Measurements from ENCODE around the gene XIRP2. TPM values are rescaled to one million over a fixed set of nuclear protein-coding genes. Genes with fewer than 3 reads are reported as not detected.

The XIRP2 gene, protein sequence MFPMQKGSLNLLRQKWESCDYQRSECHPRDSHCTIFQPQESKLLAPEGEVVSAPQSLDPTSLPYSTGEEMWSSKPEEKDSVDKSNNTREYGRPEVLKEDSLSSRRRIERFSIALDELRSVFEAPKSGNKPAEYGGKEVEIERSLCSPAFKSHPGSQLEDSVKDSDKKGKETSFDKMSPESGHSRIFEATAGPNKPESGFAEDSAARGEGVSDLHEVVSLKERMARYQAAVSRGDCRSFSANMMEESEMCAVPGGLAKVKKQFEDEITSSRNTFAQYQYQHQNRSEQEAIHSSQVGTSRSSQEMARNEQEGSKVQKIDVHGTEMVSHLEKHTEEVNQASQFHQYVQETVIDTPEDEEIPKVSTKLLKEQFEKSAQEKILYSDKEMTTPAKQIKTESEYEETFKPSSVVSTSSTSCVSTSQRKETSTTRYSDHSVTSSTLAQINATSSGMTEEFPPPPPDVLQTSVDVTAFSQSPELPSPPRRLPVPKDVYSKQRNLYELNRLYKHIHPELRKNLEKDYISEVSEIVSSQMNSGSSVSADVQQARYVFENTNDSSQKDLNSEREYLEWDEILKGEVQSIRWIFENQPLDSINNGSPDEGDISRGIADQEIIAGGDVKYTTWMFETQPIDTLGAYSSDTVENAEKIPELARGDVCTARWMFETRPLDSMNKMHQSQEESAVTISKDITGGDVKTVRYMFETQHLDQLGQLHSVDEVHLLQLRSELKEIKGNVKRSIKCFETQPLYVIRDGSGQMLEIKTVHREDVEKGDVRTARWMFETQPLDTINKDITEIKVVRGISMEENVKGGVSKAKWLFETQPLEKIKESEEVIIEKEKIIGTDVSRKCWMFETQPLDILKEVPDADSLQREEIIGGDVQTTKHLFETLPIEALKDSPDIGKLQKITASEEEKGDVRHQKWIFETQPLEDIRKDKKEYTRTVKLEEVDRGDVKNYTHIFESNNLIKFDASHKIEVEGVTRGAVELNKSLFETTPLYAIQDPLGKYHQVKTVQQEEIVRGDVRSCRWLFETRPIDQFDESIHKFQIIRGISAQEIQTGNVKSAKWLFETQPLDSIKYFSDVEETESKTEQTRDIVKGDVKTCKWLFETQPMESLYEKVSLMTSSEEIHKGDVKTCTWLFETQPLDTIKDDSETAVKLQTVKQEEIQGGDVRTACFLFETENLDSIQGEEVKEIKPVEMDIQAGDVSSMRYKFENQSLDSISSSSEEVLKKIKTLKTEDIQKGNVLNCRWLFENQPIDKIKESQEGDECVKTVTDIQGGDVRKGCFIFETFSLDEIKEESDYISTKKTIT (N-terminal part only)
- 0.14 TPM for total RNA-seq
- long read RNA-seq, partial matches to known transcripts, result 1 of 1 reads
- long read RNA-seq, other reads (novel, unspliced or antisense), result 0 of 1 reads

DNA sequence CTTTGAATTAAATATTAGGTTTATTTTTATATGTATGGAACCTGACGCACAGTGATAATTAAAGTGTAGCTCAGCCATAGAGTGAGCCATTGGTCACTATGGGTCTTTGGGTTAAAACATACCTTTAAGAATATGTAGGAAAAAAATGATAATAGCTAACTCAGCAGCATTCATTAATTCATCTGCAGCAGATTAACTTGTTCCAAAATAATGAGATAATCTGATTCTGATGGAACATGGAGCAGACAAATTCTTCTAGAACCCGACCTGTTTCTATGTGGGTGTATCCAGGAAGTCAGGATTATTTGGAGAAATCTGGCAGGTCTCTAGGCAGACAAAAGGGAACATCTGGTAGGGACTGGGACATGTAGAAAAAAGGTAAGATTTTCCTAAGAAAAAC, at the start of gene XIRP2:
Gene XIRP2 (plus strand): TSS at position 301 of the 400 bp plus-strand sequence. CDS start 15,003 bp downstream, outside the sequence.
- TF ChIP-seq, protein P1, sequence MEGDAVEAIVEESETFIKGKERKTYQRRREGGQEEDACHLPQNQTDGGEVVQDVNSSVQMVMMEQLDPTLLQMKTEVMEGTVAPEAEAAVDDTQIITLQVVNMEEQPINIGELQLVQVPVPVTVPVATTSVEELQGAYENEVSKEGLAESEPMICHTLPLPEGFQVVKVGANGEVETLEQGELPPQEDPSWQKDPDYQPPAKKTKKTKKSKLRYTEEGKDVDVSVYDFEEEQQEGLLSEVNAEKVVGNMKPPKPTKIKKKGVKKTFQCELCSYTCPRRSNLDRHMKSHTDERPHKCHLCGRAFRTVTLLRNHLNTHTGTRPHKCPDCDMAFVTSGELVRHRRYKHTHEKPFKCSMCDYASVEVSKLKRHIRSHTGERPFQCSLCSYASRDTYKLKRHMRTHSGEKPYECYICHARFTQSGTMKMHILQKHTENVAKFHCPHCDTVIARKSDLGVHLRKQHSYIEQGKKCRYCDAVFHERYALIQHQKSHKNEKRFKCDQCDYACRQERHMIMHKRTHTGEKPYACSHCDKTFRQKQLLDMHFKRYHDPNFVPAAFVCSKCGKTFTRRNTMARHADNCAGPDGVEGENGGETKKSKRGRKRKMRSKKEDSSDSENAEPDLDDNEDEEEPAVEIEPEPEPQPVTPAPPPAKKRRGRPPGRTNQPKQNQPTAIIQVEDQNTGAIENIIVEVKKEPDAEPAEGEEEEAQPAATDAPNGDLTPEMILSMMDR (IDR thresholded peaks at IDR 0.05), result no peak
- H3K36me3 ChIP-seq, result no peaks in the 10 kb centered on the region
- no peak within 1 kb of the TSS for H3K4me3 ChIP-seq
- H3K4me1 ChIP-seq, result no peaks in the 10 kb centered on the region
- no peak for DNase-seq
- H3K27ac ChIP-seq, result no peak within 1 kb of the TSS
- no peaks in the 10 kb centered on the region for H3K9me3 ChIP-seq
- ATAC-seq, result no peak
- intact Hi-C loops (cut with DNase I), result no loop called here
- H3K27me3 ChIP-seq, result no peaks in the 10 kb centered on the region

DNA sequence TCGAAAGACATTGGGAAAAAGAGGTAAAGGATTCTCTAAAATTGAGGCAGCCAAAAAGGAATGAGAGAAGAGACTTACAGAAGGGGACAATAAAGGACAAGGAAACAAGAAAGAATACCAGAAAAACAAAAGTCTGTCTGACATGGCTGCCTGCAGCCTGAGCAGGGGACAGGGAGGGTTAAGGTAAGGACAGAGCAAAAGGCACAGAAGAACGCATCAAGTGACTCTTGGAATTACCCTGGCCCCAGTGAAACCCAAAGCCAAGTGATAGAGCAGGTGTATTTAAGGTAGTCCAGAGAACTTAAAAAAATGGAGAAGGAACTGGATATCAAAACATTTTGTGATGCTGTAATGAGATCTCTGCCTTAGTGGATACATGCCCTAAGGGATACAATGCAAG, 47.1 kb upstream of the XIRP2 start:
- no peak for ATAC-seq
- H3K4me1 ChIP-seq, result no peaks in the 10 kb centered on the region
- TF ChIP-seq, protein P1 (IDR thresholded peaks at IDR 0.05), result no peak
- no peaks in the 10 kb centered on the region for H3K36me3 ChIP-seq
- intact Hi-C loops (cut with DNase I), result no loop called here
- no peak overlapping the region for H3K27ac ChIP-seq
- no peak for DNase-seq
- H3K9me3 ChIP-seq, result no peaks in the 10 kb centered on the region
- no peaks in the 10 kb centered on the region for H3K27me3 ChIP-seq
- H3K4me3 ChIP-seq, result no peak overlapping the region

DNA sequence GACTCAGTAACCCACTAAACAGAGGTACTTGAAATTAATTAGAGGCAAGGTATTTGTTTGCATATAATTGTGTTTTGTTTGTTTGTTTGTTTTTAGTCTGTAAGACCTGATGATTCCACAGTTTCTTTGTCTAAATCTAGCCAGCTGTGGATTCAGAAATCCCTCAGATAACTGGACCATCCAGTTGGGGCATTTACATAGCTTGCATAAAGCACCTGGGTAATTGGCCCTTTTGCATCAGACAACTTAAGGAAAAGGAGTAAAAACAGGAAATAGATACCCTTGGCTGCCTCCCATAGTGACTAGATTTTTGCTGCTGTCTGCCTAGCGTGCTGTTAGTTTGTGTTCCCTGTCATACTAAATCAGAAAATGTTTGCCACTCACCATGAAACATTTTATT, 46.6 kb upstream of the XIRP2 start:
- no peak overlapping the region for H3K27ac ChIP-seq
- intact Hi-C loops (cut with DNase I), result no loop called here
- no peaks in the 10 kb centered on the region for H3K4me1 ChIP-seq
- DNase-seq, result no peak
- H3K36me3 ChIP-seq, result no peaks in the 10 kb centered on the region
- no peak for ATAC-seq
- TF ChIP-seq, protein P1 (IDR thresholded peaks at IDR 0.05), result no peak
- H3K4me3 ChIP-seq, result no peak overlapping the region
- H3K9me3 ChIP-seq, result no peaks in the 10 kb centered on the region
- H3K27me3 ChIP-seq, result no peaks in the 10 kb centered on the region

DNA sequence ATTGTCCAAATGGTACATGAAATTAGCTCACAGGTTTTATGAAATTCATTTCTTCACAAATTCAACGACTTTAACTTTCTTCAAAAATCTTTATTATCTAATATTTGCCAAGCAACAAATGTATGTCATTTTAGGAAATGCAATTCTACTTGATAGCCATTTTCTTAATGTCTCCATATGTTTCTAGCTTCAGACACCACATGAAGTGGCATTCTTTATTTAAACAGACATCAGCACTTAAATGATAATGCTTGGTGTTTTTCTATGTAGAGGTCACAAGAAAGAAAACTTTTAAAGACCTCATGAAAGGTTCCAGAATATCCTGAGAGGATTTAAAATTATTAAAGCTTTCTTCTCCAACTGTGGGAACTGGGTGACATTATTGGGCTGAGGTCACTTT, 44.2 kb upstream of the XIRP2 start:
- no peaks in the 10 kb centered on the region for H3K27me3 ChIP-seq
- ATAC-seq (no peak), DNase-seq (no peak)
- H3K9me3 ChIP-seq, result no peaks in the 10 kb centered on the region
- H3K4me1 ChIP-seq, result no peaks in the 10 kb centered on the region
- TF ChIP-seq, protein P1 (IDR thresholded peaks at IDR 0.05), result no peak
- intact Hi-C loops (cut with DNase I), result no loop called here
- no peak overlapping the region for H3K4me3 ChIP-seq
- H3K36me3 ChIP-seq, result no peaks in the 10 kb centered on the region
- H3K27ac ChIP-seq, result no peak overlapping the region

DNA sequence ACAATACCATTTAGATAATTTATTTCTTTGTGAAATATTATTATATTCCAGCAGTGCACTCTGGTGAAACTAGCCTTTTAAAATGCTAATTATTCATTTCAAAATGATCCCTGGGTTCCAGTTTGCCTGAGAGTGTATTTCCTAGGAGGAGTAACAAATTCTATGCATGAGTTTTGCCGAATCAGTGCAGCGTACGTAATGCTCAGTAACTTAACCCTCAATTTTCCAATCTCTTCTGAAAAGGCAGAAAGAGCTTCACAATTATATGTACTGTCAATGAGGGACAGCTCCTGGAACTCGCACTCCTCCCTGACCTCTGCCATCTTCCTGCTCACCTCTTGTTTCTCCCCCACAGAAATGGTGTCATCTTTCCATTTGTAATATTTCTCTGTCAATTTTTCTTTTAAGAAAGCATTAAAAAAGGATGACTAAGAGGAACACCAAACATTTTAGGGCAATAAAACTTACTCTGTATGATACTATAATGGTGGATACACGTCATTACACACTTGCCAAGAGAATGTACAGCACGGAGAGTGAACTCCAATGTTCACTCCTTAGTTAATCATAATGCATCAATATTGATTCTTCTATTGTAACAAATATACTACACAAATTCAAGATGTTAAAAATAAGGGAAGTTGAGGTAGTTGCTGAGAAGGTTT, 25.7 kb upstream of the XIRP2 start:
- no peak for DNase-seq
- Histone ChIP-seq H3K4me3 (no peak overlapping the region), H3K36me3 (no peaks in the 10 kb centered on the region), H3K27ac (no peak overlapping the region), H3K4me1 (no peaks in the 10 kb centered on the region), H3K27me3 (no peaks in the 10 kb centered on the region), H3K9me3 (no peaks in the 10 kb centered on the region)
- intact Hi-C loops (cut with DNase I), result no loop called here
- no peak for ATAC-seq
- TF ChIP-seq, protein P1 (IDR thresholded peaks at IDR 0.05), result no peak

Measured in upper lobe of right lung (tissue), 1 donor.